Measurements from ENCODE around the gene C17orf50.

Gene C17orf50

DNA sequence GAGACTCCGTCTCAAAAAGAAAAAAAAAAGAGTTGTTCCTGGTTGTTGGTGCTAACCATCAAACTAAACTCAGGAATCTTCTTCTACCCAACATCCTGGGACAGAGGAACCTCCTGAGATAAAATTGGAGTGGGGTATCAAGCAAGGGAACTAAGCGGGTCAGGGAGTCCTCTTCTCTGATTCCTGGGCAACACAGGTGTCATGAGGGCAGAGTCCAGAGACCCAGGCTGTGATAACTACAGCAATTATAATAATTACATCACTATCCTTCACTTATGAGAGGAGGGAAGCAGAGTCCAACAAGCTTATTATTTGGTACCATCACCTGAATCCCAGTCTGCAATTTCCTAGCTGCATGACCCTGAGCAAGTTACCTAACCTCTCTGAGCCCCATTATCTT is 8.1 kb downstream of the C17orf50 start:
- TF ChIP-seq, protein P1, sequence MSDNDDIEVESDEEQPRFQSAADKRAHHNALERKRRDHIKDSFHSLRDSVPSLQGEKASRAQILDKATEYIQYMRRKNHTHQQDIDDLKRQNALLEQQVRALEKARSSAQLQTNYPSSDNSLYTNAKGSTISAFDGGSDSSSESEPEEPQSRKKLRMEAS (IDR thresholded peaks at IDR 0.05; ENCODE audit: low read depth, low read length): no peak
- TF ChIP-seq, protein P2, sequence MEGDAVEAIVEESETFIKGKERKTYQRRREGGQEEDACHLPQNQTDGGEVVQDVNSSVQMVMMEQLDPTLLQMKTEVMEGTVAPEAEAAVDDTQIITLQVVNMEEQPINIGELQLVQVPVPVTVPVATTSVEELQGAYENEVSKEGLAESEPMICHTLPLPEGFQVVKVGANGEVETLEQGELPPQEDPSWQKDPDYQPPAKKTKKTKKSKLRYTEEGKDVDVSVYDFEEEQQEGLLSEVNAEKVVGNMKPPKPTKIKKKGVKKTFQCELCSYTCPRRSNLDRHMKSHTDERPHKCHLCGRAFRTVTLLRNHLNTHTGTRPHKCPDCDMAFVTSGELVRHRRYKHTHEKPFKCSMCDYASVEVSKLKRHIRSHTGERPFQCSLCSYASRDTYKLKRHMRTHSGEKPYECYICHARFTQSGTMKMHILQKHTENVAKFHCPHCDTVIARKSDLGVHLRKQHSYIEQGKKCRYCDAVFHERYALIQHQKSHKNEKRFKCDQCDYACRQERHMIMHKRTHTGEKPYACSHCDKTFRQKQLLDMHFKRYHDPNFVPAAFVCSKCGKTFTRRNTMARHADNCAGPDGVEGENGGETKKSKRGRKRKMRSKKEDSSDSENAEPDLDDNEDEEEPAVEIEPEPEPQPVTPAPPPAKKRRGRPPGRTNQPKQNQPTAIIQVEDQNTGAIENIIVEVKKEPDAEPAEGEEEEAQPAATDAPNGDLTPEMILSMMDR (IDR thresholded peaks at IDR 0.05; ENCODE audit: low read depth, low read length): no peak
- TF ChIP-seq POLR2A (IDR thresholded peaks at IDR 0.05; ENCODE audit: extremely low read depth, insufficient read length) (no peak), MYC (IDR thresholded peaks at IDR 0.05; ENCODE audit: low read depth, low read length) (no peak)
- no peak for DNase-seq (ENCODE audit: low read depth)
- H3K4me3 ChIP-seq (ENCODE audit: low read depth, low read length): no peak overlapping the region

GRCh38 chr17:35769895-35770486 is 9.3 kb downstream of the C17orf50 start:
- TF ChIP-seq, protein P2 (IDR thresholded peaks at IDR 0.05; ENCODE audit: low read depth, low read length): peak; percentile 19
- no peak for TF ChIP-seq MYC (IDR thresholded peaks at IDR 0.05; ENCODE audit: low read depth, low read length)

GRCh38 chr17:35773129-35773528 is 12.4 kb downstream of the C17orf50 start:
- DNase-seq (ENCODE audit: low read depth): no peak
- TF ChIP-seq, protein P2 (IDR thresholded peaks at IDR 0.05; ENCODE audit: low read depth, low read length): no peak
- no peak for TF ChIP-seq POLR2A (IDR thresholded peaks at IDR 0.05; ENCODE audit: extremely low read depth, insufficient read length)
- no peak for TF ChIP-seq MYC (IDR thresholded peaks at IDR 0.05; ENCODE audit: low read depth, low read length)
- TF ChIP-seq, protein P1 (IDR thresholded peaks at IDR 0.05; ENCODE audit: low read depth, low read length): no peak
- H3K4me3 ChIP-seq (ENCODE audit: low read depth, low read length): no peak overlapping the region

More at GRCh38 chr17:35769895-35770486, 9.3 kb downstream of the C17orf50 start:
- no peak overlapping the region for H3K4me3 ChIP-seq (ENCODE audit: low read depth, low read length)
- DNase-seq (ENCODE audit: low read depth): no peak

- H3K4me3 ChIP-seq (ENCODE audit: low read depth, low read length): no peak overlapping the region
- no peak for DNase-seq (ENCODE audit: low read depth)
- TF ChIP-seq, protein P2 (IDR thresholded peaks at IDR 0.05; ENCODE audit: low read depth, low read length): no peak
- TF ChIP-seq POLR2A (IDR thresholded peaks at IDR 0.05; ENCODE audit: extremely low read depth, insufficient read length): no peak
Measured at GRCh38 chr17:35773679-35774425, 13.2 kb downstream of the C17orf50 start.

- TF ChIP-seq MYC (IDR thresholded peaks at IDR 0.05; ENCODE audit: low read depth, low read length) (no peak), POLR2A (IDR thresholded peaks at IDR 0.05; ENCODE audit: extremely low read depth, insufficient read length) (no peak)
- TF ChIP-seq, protein P2 (IDR thresholded peaks at IDR 0.05; ENCODE audit: low read depth, low read length): no peak
- TF ChIP-seq, protein P1 (IDR thresholded peaks at IDR 0.05; ENCODE audit: low read depth, low read length): no peak
- H3K4me3 ChIP-seq (ENCODE audit: low read depth, low read length): no peak overlapping the region
- no peak for DNase-seq (ENCODE audit: low read depth)
Measured at GRCh38 chr17:35774499-35774898, 13.8 kb downstream of the C17orf50 start.

Data from NB4 (cell line).